Spinal cord (tissue), 10 donors: Measurements from ENCODE around the gene TYW1B. TPM values are rescaled to one million over a fixed set of nuclear protein-coding genes. Genes with fewer than 3 reads are reported as not detected.
A peak's percentile ranks its signal among the peaks of the same experiment; 100 is the strongest.
"Not testable (repeated sequence)": the region's sequence is repeated elsewhere in the genome, so short reads cannot be mapped to it uniquely, and the experiment has no call there.

Experiments
- DNase-seq, 6 donors: peaks; one replicate each; pipeline versions ENCODE4 v3.0.0 to v3.0.0-alpha.2; 2013 to 2015; ENCODE audit warnings: low spot score in 6 of 6, low read depth in 4 of 6
- H3K27ac ChIP-seq: one replicate; pipeline ENCODE4 v1.5.1; 2013; ENCODE audit warnings: low read depth, low read length, control low read depth
- H3K27me3 ChIP-seq: one replicate; pipeline ENCODE4 v1.6.1; 2013; ENCODE audit warnings: low read length; ENCODE audit not compliant: control insufficient read depth, insufficient read depth
- H3K36me3 ChIP-seq: one replicate; pipeline ENCODE4 v1.6.1; 2013; ENCODE audit warnings: low read length; ENCODE audit not compliant: control insufficient read depth, insufficient read depth
- H3K4me1 ChIP-seq: one replicate; pipeline ENCODE4 v1.6.1; 2013; ENCODE audit warnings: low read length; ENCODE audit not compliant: control insufficient read depth, insufficient read depth
- H3K4me3 ChIP-seq: one replicate; pipeline ENCODE4 v1.5.1; 2013; ENCODE audit warnings: low read depth, low read length, control low read depth
- H3K9me3 ChIP-seq: one replicate; pipeline ENCODE4 v1.6.1; 2013; ENCODE audit warnings: low read length; ENCODE audit not compliant: control insufficient read depth, insufficient read depth
- WGBS: methylation state at CpG from one replicate; pipeline ENCODE4 v1.1.5; 2013; ENCODE audit warnings: missing lambda C conversion rate; ENCODE audit not compliant: insufficient coverage; 5-methylcytosine and 5-hydroxymethylcytosine counted together
- polyA plus RNA-seq, 2 donors: library from polyadenylated mRNA; unstranded; fragments of 120-200 nt; gene quantifications; one replicate each; pipeline ENCODE4 v1.2.1, GENCODE V29; 2013; ENCODE audit not compliant: insufficient read length in 2 of 2
- total RNA-seq, 2 donors: library from RNA; depleted of rRNA in 1 of 2; stranded (reverse); fragments of 120-200 nt in 1 of 2; fragments of >200 nt in 1 of 2; gene quantifications; one replicate each; pipeline versions ENCODE4 v1.2.3 to v1.2.4, GENCODE V29; 2013 to 2014
- donor health status: healthy.

Gene TYW1B
- total and polyA plus RNA-seq, 4 donors: 2.4 to 11.5 (median 5.3) TPM

GRCh38 chr7:72840966-72841511 is 13.0 kb upstream of the TYW1B start:
- not testable (repeated sequence) for H3K9me3 ChIP-seq, H3K4me3 ChIP-seq, H3K36me3 ChIP-seq, DNase-seq, H3K27me3 ChIP-seq, H3K4me1 ChIP-seq, H3K27ac ChIP-seq
- WGBS: 100% methylated on average over 1 of the region's 6 CpGs

- H3K27ac ChIP-seq, H3K4me1 ChIP-seq, DNase-seq, H3K9me3 ChIP-seq, H3K27me3 ChIP-seq, H3K4me3 ChIP-seq: not testable (repeated sequence)
- peaks cover 12% of the 10 kb centered on the region for H3K36me3 ChIP-seq
- WGBS: 89% methylated on average over 5 of the region's 6 CpGs
Measured at GRCh38 chr7:72838315-72838714, 10.3 kb upstream of the TYW1B start.

GRCh38 chr7:72837291-72837690 is 9.3 kb upstream of the TYW1B start:
- 83% methylated on average over 1 of the region's 3 CpGs for WGBS
- not testable (repeated sequence) for H3K27ac ChIP-seq, H3K4me1 ChIP-seq, DNase-seq, H3K27me3 ChIP-seq, H3K4me3 ChIP-seq, H3K9me3 ChIP-seq
- peaks cover 17% of the 10 kb centered on the region for H3K36me3 ChIP-seq

GRCh38 chr7:72830567-72830966 is 2.6 kb upstream of the TYW1B start:
- not testable (repeated sequence) for H3K4me3 ChIP-seq, H3K27ac ChIP-seq, H3K9me3 ChIP-seq, H3K27me3 ChIP-seq, DNase-seq
- H3K36me3 ChIP-seq: peaks cover 14% of the 10 kb centered on the region
- peaks cover 10% of the 10 kb centered on the region for H3K4me1 ChIP-seq
- WGBS: no CpG with 5 or more reads among the region's 5 CpGs

GRCh38 chr7:72829687-72830354 is 1.8 kb upstream of the TYW1B start:
- H3K9me3 ChIP-seq, H3K27me3 ChIP-seq: not testable (repeated sequence)
- Histone ChIP-seq H3K4me3 (peak overlapping the region; percentile 74), H3K27ac (peak overlapping the region; percentile 92), H3K36me3 (peaks cover 11% of the 10 kb centered on the region), H3K4me1 (peaks cover 10% of the 10 kb centered on the region)
- DNase-seq: peak; percentile 15 to 77 (median 44)
- under 1% methylated on average over 24 of the region's 29 CpGs for WGBS

GRCh38 chr7:72829291-72829686 is 1.3 kb upstream of the TYW1B start:
- not testable (repeated sequence) for H3K27me3 ChIP-seq, H3K9me3 ChIP-seq
- peak overlapping the region; percentile 74 for H3K4me3 ChIP-seq
- WGBS: 0% methylated on average over 36 of the region's 36 CpGs
- peak; percentile 88 to 100 (median 95) for DNase-seq
- H3K4me1 ChIP-seq: peaks cover 10% of the 10 kb centered on the region
- peaks cover 11% of the 10 kb centered on the region for H3K36me3 ChIP-seq
- peak overlapping the region; percentile 92 for H3K27ac ChIP-seq

- not testable (repeated sequence) for H3K27me3 ChIP-seq, H3K4me3 ChIP-seq, H3K36me3 ChIP-seq, H3K27ac ChIP-seq, H3K9me3 ChIP-seq, H3K4me1 ChIP-seq
- peak in 3 of 6 donors; percentile 0 to 60 (median 21) for DNase-seq
- no CpG with 5 or more reads among the region's 11 CpGs for WGBS
Measured at GRCh38 chr7:72823765-72824732, 4.0 kb downstream of the TYW1B start.

- H3K27ac ChIP-seq, H3K9me3 ChIP-seq, H3K4me1 ChIP-seq, H3K36me3 ChIP-seq, H3K4me3 ChIP-seq, H3K27me3 ChIP-seq, DNase-seq: not testable (repeated sequence)
- no CpG with 5 or more reads among the region's 3 CpGs for WGBS
Measured at GRCh38 chr7:72822497-72822896, 5.5 kb downstream of the TYW1B start.

- H3K9me3 ChIP-seq, H3K27ac ChIP-seq, DNase-seq, H3K27me3 ChIP-seq, H3K4me1 ChIP-seq, H3K36me3 ChIP-seq, H3K4me3 ChIP-seq: not testable (repeated sequence)
- 91% methylated on average over 7 of the region's 10 CpGs for WGBS
Measured at GRCh38 chr7:72818663-72819361, 9.2 kb downstream of the TYW1B start.
